ENCODE data around the gene SUGP1. TPM values are rescaled to one million over a fixed set of nuclear protein-coding genes. Genes with fewer than 3 reads are reported as not detected.

The SUGP1 gene
- 21.5 to 25.6 TPM (median 23.6 TPM) in 5 replicates for total RNA-seq (2022; extraction: Qiagen RNA extraction; ENCODE audit: low read depth)

GRCh38 chr19:19320361-19321140 lies at the start of gene SUGP1, which contains the start of gene MAU2:
SUGP1 (minus strand) TSS chr19:19320509; CDS start chr19:19320496, 13 bp downstream.
MAU2 (plus strand) TSS chr19:19320829; CDS start chr19:19320860, 31 bp downstream.

Other genes starting within 250 kb of the SUGP1 start
- gene TMEM161A, start 182.0 kb downstream of the SUGP1 start, total RNA-seq (2022; extraction: Qiagen RNA extraction; ENCODE audit: low read depth), result 19.9 to 27.6 TPM (median 24.3 TPM) in 5 replicates
- 0.30 to 0.94 TPM (median 0.49 TPM) in 5 replicates for gene MEF2B, start 150.2 kb downstream of the SUGP1 start, total RNA-seq (2022; extraction: Qiagen RNA extraction; ENCODE audit: low read depth)
- gene BORCS8, start 128.4 kb downstream of the SUGP1 start, total RNA-seq (2022; extraction: Qiagen RNA extraction; ENCODE audit: low read depth), result 9.1 to 14.1 TPM (median 12.1 TPM) in 5 replicates
- 35.0 to 55.0 TPM (median 48.3 TPM) in 5 replicates for gene RFXANK, start 128.3 kb downstream of the SUGP1 start, total RNA-seq (2022; extraction: Qiagen RNA extraction; ENCODE audit: low read depth)
- gene NR2C2AP, start 117.1 kb downstream of the SUGP1 start, total RNA-seq (2022; extraction: Qiagen RNA extraction; ENCODE audit: low read depth), result 25.9 to 31.7 TPM (median 29.6 TPM) in 5 replicates
- gene NCAN, start 108.6 kb downstream of the SUGP1 start, total RNA-seq (2022; extraction: Qiagen RNA extraction; ENCODE audit: low read depth), result 0.03 to 0.17 TPM (median 0.07 TPM) in 3 of 5 replicates, not detected in the others
- gene TM6SF2, start 47.2 kb downstream of the SUGP1 start, total RNA-seq (2022; extraction: Qiagen RNA extraction; ENCODE audit: low read depth), result 0.24 to 1.1 TPM (median 0.57 TPM) in 5 replicates
- 10.2 to 14.8 TPM (median 12.8 TPM) in 5 replicates for gene MAU2, start 320 bp upstream of the SUGP1 start, total RNA-seq (2022; extraction: Qiagen RNA extraction; ENCODE audit: low read depth)
- gene GATAD2A, start 85.2 kb upstream of the SUGP1 start, total RNA-seq (2022; extraction: Qiagen RNA extraction; ENCODE audit: low read depth), result 39.2 to 50.1 TPM (median 46.6 TPM) in 5 replicates
- 0.86 to 1.8 TPM (median 1.7 TPM) in 5 replicates for gene TSSK6, start 195.0 kb upstream of the SUGP1 start, total RNA-seq (2022; extraction: Qiagen RNA extraction; ENCODE audit: low read depth)
- gene NDUFA13, start 195.7 kb upstream of the SUGP1 start, total RNA-seq (2022; extraction: Qiagen RNA extraction; ENCODE audit: low read depth), result 145 to 183 TPM (median 161 TPM) in 5 replicates
- 2.2 to 3.8 TPM (median 3.1 TPM) in 5 replicates for gene YJEFN3, start 208.4 kb upstream of the SUGP1 start, total RNA-seq (2022; extraction: Qiagen RNA extraction; ENCODE audit: low read depth)
- 0.08 to 0.31 TPM (median 0.20 TPM) in 5 replicates for gene CILP2, start 217.8 kb upstream of the SUGP1 start, total RNA-seq (2022; extraction: Qiagen RNA extraction; ENCODE audit: low read depth)

All from A549 treated with GW870086 at 1 μM for 4 hours (cell line).